ENCODE results near the gene CHST8.

GRCh38 chr19:33803383-33803782 lies 181.6 kb downstream of the CHST8 start:
- TF ChIP-seq GATA2 (IDR thresholded peaks at IDR 0.05; ENCODE audit: low read depth, low read length), result no peak
- no peak for TF ChIP-seq GATA3 (IDR thresholded peaks at IDR 0.05; ENCODE audit: low read depth, low read length)
